Hematopoietic multipotent progenitor cell (in vitro differentiated cells): Measurements from ENCODE around the gene EGFL7. TPM values are rescaled to one million over a fixed set of nuclear protein-coding genes. Genes with fewer than 3 reads are reported as not detected.
"Not testable (repeated sequence)": the region's sequence is repeated elsewhere in the genome, so short reads cannot be mapped to it uniquely, and the experiment has no call there.

Experiments
- DNase-seq, 3 donors: peaks; one replicate each; pipeline ENCODE4 v3.0.0-alpha.2; 2011 to 2015; ENCODE audit warnings: low read depth in 2 of 3, low spot score in 2 of 3
- total RNA-seq: library from RNA; depleted of rRNA; stranded (reverse); fragments of >200 nt; gene quantifications from one replicate; pipeline ENCODE4 v1.2.3, GENCODE V29; 2012

The EGFL7 gene
- total RNA-seq, 1 donor, result 272 TPM

GRCh38 chr9:136695955-136696354 is 33.2 kb downstream of the EGFL7 start:
- no peak for DNase-seq

GRCh38 chr9:136696502-136696901 is 33.8 kb downstream of the EGFL7 start:
- no peak for DNase-seq

GRCh38 chr9:136697146-136697820 is 34.6 kb downstream of the EGFL7 start:
- no peak for DNase-seq

- no peak for DNase-seq
These were observed 35.3 kb downstream of the EGFL7 start for GRCh38 chr9:136697821-136698526.

- no peak for DNase-seq
These were observed 36.0 kb downstream of the EGFL7 start for GRCh38 chr9:136698635-136699246.

GRCh38 chr9:136700304-136700703 is 37.6 kb downstream of the EGFL7 start:
- no peak for DNase-seq

GRCh38 chr9:136700959-136701667 is 38.4 kb downstream of the EGFL7 start:
- peak; percentile 29 to 91 (median 84) for DNase-seq

- DNase-seq, result peak in 1 of 3 donors; percentile 56
These were observed 38.9 kb downstream of the EGFL7 start for GRCh38 chr9:136701668-136702053.

- DNase-seq, result peak in 2 of 3 donors; percentile 81 to 88
These were observed 40.7 kb downstream of the EGFL7 start for GRCh38 chr9:136703276-136703860.

GRCh38 chr9:136704741-136705140 is 42.0 kb downstream of the EGFL7 start:
- not testable (repeated sequence) for DNase-seq

- DNase-seq, result no peak
These were observed 42.8 kb downstream of the EGFL7 start for GRCh38 chr9:136705564-136705963.

GRCh38 chr9:136707011-136707410 is 44.3 kb downstream of the EGFL7 start:
- no peak for DNase-seq

- no peak for DNase-seq
These were observed 45.3 kb downstream of the EGFL7 start for GRCh38 chr9:136707849-136708517.

GRCh38 chr9:136709454-136710109 is 46.9 kb downstream of the EGFL7 start:
- DNase-seq, result no peak

- DNase-seq, result no peak
These were observed 47.8 kb downstream of the EGFL7 start for GRCh38 chr9:136710543-136710942.

- DNase-seq, result not testable (repeated sequence)
These were observed 48.5 kb downstream of the EGFL7 start for GRCh38 chr9:136711219-136711648.

GRCh38 chr9:136711751-136712689 is 49.3 kb downstream of the EGFL7 start, which contains the start of gene DIPK1B:
Gene DIPK1B, plus strand, starts transcription at chr9:136712572. Its CDS starts 94 bp downstream, at chr9:136712666.
- DNase-seq, result peak in 2 of 3 donors; percentile 74 to 76
